Measurements from ENCODE around the gene STAG2.

DNA sequence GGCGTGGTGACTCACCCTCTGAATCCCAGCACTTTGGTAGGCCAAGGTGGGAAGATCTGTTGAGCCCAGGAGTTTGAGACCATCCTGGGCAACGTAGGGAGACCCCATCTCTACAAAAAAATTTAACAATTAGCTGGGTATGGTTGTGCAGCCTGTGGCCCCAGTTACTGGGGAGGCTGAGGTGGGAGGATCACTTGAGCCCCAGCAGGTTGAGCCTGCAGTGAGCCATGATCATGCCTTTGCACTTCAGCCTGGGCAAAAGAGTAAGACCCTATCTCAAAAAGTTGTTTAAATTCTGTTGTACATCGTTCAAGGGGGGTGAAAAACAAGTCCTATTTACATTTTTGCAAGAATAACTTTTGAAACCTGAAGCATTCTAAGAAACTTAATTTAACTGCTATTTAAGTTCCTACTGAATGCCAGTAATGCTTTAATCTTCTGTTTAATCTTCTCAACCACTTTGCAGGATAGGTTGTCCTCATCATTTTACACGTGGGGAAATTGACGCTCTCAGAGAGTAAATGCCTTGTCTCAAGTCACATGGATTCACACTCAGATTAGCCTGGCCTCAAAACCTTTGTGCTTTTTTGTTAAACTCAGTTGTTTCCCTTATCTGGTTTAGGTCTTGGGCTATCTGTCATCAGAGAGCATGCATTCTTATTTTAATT lies 7.0 kb downstream of the STAG2 start:
- TF ChIP-seq, protein P1, sequence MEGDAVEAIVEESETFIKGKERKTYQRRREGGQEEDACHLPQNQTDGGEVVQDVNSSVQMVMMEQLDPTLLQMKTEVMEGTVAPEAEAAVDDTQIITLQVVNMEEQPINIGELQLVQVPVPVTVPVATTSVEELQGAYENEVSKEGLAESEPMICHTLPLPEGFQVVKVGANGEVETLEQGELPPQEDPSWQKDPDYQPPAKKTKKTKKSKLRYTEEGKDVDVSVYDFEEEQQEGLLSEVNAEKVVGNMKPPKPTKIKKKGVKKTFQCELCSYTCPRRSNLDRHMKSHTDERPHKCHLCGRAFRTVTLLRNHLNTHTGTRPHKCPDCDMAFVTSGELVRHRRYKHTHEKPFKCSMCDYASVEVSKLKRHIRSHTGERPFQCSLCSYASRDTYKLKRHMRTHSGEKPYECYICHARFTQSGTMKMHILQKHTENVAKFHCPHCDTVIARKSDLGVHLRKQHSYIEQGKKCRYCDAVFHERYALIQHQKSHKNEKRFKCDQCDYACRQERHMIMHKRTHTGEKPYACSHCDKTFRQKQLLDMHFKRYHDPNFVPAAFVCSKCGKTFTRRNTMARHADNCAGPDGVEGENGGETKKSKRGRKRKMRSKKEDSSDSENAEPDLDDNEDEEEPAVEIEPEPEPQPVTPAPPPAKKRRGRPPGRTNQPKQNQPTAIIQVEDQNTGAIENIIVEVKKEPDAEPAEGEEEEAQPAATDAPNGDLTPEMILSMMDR (conservative IDR thresholded peaks at IDR 0.05 in 1 of 2, IDR thresholded peaks at IDR 0.05 in 1 of 2; ENCODE audit: low read depth in 1 of 2, low read length in 2 of 2): no peak
- TF ChIP-seq EZH2 (IDR thresholded peaks at IDR 0.05; ENCODE audit: low read length, missing control alignments): no peak

Data from fibroblast of lung (primary cell).